C4-2B (cell line): ENCODE results near the gene SETBP1.

Experiments used
- ZFX ChIP-seq: fragments of 450-650 bp; IDR thresholded peaks from 2 replicates; pipeline ENCODE4 v1.6.1; 2017
- TF ChIP-seq, protein P1 (sequence below): fragments of 450-650 bp; conservative IDR thresholded peaks from 2 replicates; pipeline ENCODE4 v1.5.1; 2017; ENCODE audit warnings: mild to moderate bottlenecking

DNA sequence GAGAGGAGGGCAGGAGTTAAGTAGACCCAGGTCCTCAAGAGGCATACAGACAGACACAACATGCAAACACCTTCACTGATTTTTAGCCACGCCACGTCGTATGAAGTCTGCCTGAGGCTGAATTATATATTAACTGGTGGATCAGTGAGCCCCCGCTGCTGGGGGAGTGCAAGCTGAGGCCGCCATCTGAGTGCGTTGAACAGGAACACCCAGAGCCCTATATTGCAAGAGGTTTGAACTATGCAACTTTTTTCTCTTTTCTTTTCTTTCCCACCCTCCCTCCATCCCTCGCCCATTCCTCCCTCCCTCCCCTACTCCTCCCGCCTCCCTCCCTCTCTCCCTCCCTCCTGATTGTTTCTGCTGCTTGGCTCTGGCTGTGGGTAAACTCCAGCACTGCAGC lies 30.2 kb downstream of the SETBP1 start:
- TF ChIP-seq, protein P1, sequence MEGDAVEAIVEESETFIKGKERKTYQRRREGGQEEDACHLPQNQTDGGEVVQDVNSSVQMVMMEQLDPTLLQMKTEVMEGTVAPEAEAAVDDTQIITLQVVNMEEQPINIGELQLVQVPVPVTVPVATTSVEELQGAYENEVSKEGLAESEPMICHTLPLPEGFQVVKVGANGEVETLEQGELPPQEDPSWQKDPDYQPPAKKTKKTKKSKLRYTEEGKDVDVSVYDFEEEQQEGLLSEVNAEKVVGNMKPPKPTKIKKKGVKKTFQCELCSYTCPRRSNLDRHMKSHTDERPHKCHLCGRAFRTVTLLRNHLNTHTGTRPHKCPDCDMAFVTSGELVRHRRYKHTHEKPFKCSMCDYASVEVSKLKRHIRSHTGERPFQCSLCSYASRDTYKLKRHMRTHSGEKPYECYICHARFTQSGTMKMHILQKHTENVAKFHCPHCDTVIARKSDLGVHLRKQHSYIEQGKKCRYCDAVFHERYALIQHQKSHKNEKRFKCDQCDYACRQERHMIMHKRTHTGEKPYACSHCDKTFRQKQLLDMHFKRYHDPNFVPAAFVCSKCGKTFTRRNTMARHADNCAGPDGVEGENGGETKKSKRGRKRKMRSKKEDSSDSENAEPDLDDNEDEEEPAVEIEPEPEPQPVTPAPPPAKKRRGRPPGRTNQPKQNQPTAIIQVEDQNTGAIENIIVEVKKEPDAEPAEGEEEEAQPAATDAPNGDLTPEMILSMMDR = no peak
- no peak for TF ChIP-seq ZFX
